GM12891 (cell line): ENCODE results near the gene VSIG2.

ENCODE experiments used
- DNase-seq: peaks from one replicate; pipeline ENCODE4 v3.0.0; 2011; ENCODE audit warnings: low spot score; ENCODE audit not compliant: insufficient read length
- FAIRE-seq: peaks from 2 replicates; lab custom pipeline; 2011; peaks lifted over from hg19 to GRCh38; lab: Jason Lieb, UNC
- PAX5 ChIP-seq: IDR thresholded peaks from 2 replicates; pipeline ENCODE4 v1.6.1; 2011; ENCODE audit warnings: low read length, moderate library complexity, mild to moderate bottlenecking; ENCODE audit not compliant: insufficient read depth, severe bottlenecking
- POLR2A ChIP-seq: IDR thresholded peaks from 2 replicates; pipeline ENCODE4 v1.6.1; 2011; ENCODE audit warnings: low read depth, low read length, control low read depth
- POLR2AphosphoS5 ChIP-seq: IDR thresholded peaks from 2 replicates; pipeline ENCODE4 v1.6.1; 2011; ENCODE audit warnings: low read depth, low read length, control low read depth
- POU2F2 ChIP-seq: IDR thresholded peaks from 2 replicates; pipeline ENCODE4 v1.6.1; 2011; ENCODE audit warnings: low read depth, mild to moderate bottlenecking, control low read depth, low read length, moderate library complexity
- SPI1 ChIP-seq: IDR thresholded peaks from 2 replicates; pipeline ENCODE4 v1.6.1; 2011; ENCODE audit warnings: low read depth, low read length, control low read depth
- TAF1 ChIP-seq: IDR thresholded peaks from 2 replicates; pipeline ENCODE4 v1.6.1; 2011; ENCODE audit warnings: low read depth, low read length, control low read depth

The VSIG2 gene

GRCh38 chr11:124751391-124751740 lies 689 bp downstream of the VSIG2 start:
- FAIRE-seq (no peak), DNase-seq (no peak)
- no peak for TF ChIP-seq POLR2A
- no peak for TF ChIP-seq POLR2AphosphoS5
- TF ChIP-seq SPI1, result no peak
- TF ChIP-seq PAX5, result no peak
- TF ChIP-seq POU2F2, result no peak
- no peak for TF ChIP-seq TAF1

GRCh38 chr11:124749912-124750311 lies 2.1 kb downstream of the VSIG2 start:
- no peak for FAIRE-seq
- TF ChIP-seq POLR2A (no peak), SPI1 (peak; percentile 81)

GRCh38 chr11:124748481-124749343 lies 3.3 kb downstream of the VSIG2 start:
- TF ChIP-seq SPI1, result peak; percentile 50
- no peak for TF ChIP-seq POLR2A
- DNase-seq (no peak), FAIRE-seq (peak; percentile 76)

More at GRCh38 chr11:124749912-124750311, 2.1 kb downstream of the VSIG2 start:
- no peak for DNase-seq

- TF ChIP-seq PAX5 (no peak), TAF1 (no peak), SPI1 (no peak), POLR2A (no peak), POU2F2 (no peak), POLR2AphosphoS5 (no peak)
- FAIRE-seq, result no peak
Observed at GRCh38 chr11:124748100-124748418, 4.0 kb downstream of the VSIG2 start.

GRCh38 chr11:124747406-124748099 lies 4.5 kb downstream of the VSIG2 start:
- DNase-seq (no peak), FAIRE-seq (peak; percentile 20)
- TF ChIP-seq SPI1 (no peak), POLR2A (no peak), POU2F2 (no peak), PAX5 (no peak), POLR2AphosphoS5 (no peak), TAF1 (no peak)

More at GRCh38 chr11:124748100-124748418, 4.0 kb downstream of the VSIG2 start:
- DNase-seq, result no peak

- FAIRE-seq (peak; percentile 98), DNase-seq (peak; percentile 90)
- TF ChIP-seq SPI1, result no peak
- peak; percentile 87; the same call in 1 of the 2 replicates for TF ChIP-seq POU2F2
Observed at GRCh38 chr11:124746621-124747243, 5.3 kb downstream of the VSIG2 start.

- peak; percentile 56 for DNase-seq
- peak; percentile 45; the same call in 1 of the 2 replicates for TF ChIP-seq SPI1
- no peak for TF ChIP-seq POU2F2
- peak; percentile 84 for FAIRE-seq
Observed at GRCh38 chr11:124745835-124746620, 6.0 kb downstream of the VSIG2 start.

- TF ChIP-seq SPI1, result no peak
- DNase-seq (no peak), FAIRE-seq (no peak)
Observed at GRCh38 chr11:124745270-124745834, 6.7 kb downstream of the VSIG2 start.

GRCh38 chr11:124743050-124743449 lies 9.0 kb downstream of the VSIG2 start:
- DNase-seq (no peak), FAIRE-seq (no peak)
- TF ChIP-seq POLR2A (no peak), POLR2AphosphoS5 (no peak), POU2F2 (no peak), TAF1 (no peak), SPI1 (no peak), PAX5 (no peak)

- DNase-seq, result no peak
- no peak for FAIRE-seq
- TF ChIP-seq SPI1, result no peak
- TF ChIP-seq PAX5, result no peak
- TF ChIP-seq POLR2AphosphoS5, result no peak
- no peak for TF ChIP-seq TAF1
- TF ChIP-seq POU2F2, result no peak
- TF ChIP-seq POLR2A, result no peak
Observed at GRCh38 chr11:124742555-124742954, 9.5 kb downstream of the VSIG2 start.
